ENCODE results near the gene RNASET2. TPM values are rescaled to one million over a fixed set of nuclear protein-coding genes. Genes with fewer than 3 reads are reported as not detected.

Gene RNASET2
- total and polyA plus RNA-seq, 2 of the 13 experiments (the other 11 are each of a cell fraction or from before 2014, with no cell fraction given), result 44.6 to 597 TPM

GRCh38 chr6:166931426-166931970 is 24.9 kb downstream of the RNASET2 start (continued):
- no peak for TF ChIP-seq ZNF646 (CRISPR knock-in tag; IDR thresholded peaks at IDR 0.05)
- TF ChIP-seq ZBTB8A (CRISPR knock-in tag; IDR thresholded peaks at IDR 0.05; ENCODE audit: borderline replicate concordance, low read depth), result no peak
- TF ChIP-seq ATF2 (CRISPR knock-in tag; IDR thresholded peaks at IDR 0.05), result no peak
- no peak for TF ChIP-seq ZSCAN9 (CRISPR knock-in tag; IDR thresholded peaks at IDR 0.05; ENCODE audit: borderline replicate concordance)
- no peak for TF ChIP-seq ZNF770 (CRISPR knock-in tag; IDR thresholded peaks at IDR 0.05)
- no peak for TF ChIP-seq NR1H2 (CRISPR knock-in tag; IDR thresholded peaks at IDR 0.05; ENCODE audit: borderline replicate concordance, low read depth)
- no peak for TF ChIP-seq SRF (IDR thresholded peaks at IDR 0.05; ENCODE audit: low read depth, low read length)

Data from HepG2 (cell line).